Vagina (tissue), 2 donors: ENCODE results near the gene XCL2.

Source experiments
- CTCF ChIP-seq, 3 experiments: fragments of 450-650 bp in 2 of 3; fragments of 200-600 bp in 1 of 3; sonication (generic) in 1 of 3; IDR thresholded peaks; one replicate each; pipeline ENCODE4 v1.5.1; 2017 to 2019; ENCODE audit warnings: antibody characterized with exemption in 3 of 3, mild to moderate bottlenecking in 2 of 3, moderate library complexity in 2 of 3
- POLR2A ChIP-seq, 2 donors: fragments of 450-650 bp; IDR thresholded peaks; one replicate each; pipeline ENCODE4 v1.6.1; 2017; ENCODE audit warnings: antibody characterized with exemption in 2 of 2, mild to moderate bottlenecking in 2 of 2, moderate library complexity in 2 of 2
- POLR2AphosphoS5 ChIP-seq, 2 donors: sonication (generic); formaldehyde crosslinking; IDR thresholded peaks; one replicate each; pipeline ENCODE4 v1.9.0; 2017; ENCODE audit warnings: antibody characterized with exemption in 2 of 2, mild to moderate bottlenecking in 2 of 2, low read depth in 1 of 2; ENCODE audit not compliant: insufficient read depth in 1 of 2

DNA sequence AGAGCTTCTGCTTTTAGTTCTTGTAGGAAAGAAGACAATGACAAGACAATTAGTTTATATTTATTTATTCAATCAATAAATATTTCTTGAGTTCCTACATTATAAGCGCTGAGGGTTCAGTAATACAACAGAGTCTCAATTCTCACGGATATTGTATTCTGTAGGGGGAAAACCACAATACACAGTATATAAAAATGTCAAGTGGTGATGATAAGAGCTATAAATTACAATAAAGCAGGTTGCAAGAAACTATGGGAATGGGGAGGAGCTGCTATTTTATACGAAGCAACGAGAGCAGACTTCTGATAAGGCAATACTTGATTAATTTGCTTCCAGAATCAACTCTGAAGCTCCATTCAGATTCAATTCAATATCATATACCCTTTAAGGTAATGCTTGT, 22.0 kb upstream of the XCL2 start:
- TF ChIP-seq CTCF (IDR thresholded peaks at IDR 0.05) (no peak), POLR2A (IDR thresholded peaks at IDR 0.05) (no peak), POLR2AphosphoS5 (IDR thresholded peaks at IDR 0.05; ENCODE audit: insufficient read depth in 1 of 2, low read depth in 1 of 2) (no peak)
